ENCODE measurements around the gene ZNF414. TPM values are rescaled to one million over a fixed set of nuclear protein-coding genes. Genes with fewer than 3 reads are reported as not detected.

Gene ZNF414
- total and polyA plus RNA-seq, 2 donors from 2014 or later: 20.4 to 29.6 TPM

DNA sequence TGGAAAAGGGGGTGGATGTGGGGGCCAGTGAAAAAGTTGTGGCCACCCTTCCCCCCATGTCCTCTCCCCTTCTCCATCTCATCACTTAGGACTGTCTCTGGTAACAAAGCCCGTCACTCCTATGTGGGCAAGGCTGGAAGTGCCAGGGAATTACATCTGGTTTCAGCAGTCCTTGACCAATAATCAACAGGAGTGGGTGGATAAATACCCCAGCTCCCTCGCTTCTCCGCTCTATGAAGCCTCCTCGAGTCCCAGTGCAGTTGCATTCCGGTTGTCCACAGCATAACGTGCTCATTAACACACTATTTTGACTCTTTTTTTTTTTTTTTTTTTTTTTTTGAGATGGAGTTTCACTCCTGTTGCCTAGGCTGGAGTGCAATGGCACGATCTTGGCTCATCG, 31.8 kb upstream of the ZNF414 start:
- no peak overlapping the region for H3K4me3 ChIP-seq (ENCODE audit: low read length in 3 of 3)
- intact Hi-C loops (cut with DNase I): no loop called here
- H3K36me3 ChIP-seq (ENCODE audit: control insufficient read depth in 2 of 3, insufficient read depth in 3 of 3, low read length in 3 of 3): no peaks in the 10 kb centered on the region
- no peak overlapping the region for H3K9ac ChIP-seq (ENCODE audit: low read length in 3 of 3)
- FAIRE-seq (no peak), DNase-seq (no peak)
- TF ChIP-seq, protein P1, sequence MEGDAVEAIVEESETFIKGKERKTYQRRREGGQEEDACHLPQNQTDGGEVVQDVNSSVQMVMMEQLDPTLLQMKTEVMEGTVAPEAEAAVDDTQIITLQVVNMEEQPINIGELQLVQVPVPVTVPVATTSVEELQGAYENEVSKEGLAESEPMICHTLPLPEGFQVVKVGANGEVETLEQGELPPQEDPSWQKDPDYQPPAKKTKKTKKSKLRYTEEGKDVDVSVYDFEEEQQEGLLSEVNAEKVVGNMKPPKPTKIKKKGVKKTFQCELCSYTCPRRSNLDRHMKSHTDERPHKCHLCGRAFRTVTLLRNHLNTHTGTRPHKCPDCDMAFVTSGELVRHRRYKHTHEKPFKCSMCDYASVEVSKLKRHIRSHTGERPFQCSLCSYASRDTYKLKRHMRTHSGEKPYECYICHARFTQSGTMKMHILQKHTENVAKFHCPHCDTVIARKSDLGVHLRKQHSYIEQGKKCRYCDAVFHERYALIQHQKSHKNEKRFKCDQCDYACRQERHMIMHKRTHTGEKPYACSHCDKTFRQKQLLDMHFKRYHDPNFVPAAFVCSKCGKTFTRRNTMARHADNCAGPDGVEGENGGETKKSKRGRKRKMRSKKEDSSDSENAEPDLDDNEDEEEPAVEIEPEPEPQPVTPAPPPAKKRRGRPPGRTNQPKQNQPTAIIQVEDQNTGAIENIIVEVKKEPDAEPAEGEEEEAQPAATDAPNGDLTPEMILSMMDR (IDR thresholded peaks at IDR 0.05; ENCODE audit: borderline replicate concordance, extremely low read depth, insufficient read depth): no peak
- no peaks in the 10 kb centered on the region for H3K4me1 ChIP-seq (ENCODE audit: control insufficient read depth in 2 of 3, insufficient read depth in 2 of 3, low read depth in 1 of 3, low read length in 3 of 3)
- H3K27ac ChIP-seq (ENCODE audit: low read depth in 2 of 2, low read length in 2 of 2): no peak overlapping the region
- no peaks in the 10 kb centered on the region for H3K27me3 ChIP-seq (ENCODE audit: control insufficient read depth, insufficient read depth, low read length)
- H3K9me3 ChIP-seq (ENCODE audit: control insufficient read depth in 2 of 3, insufficient read depth in 1 of 3, low read length in 3 of 3): no peaks in the 10 kb centered on the region

DNA sequence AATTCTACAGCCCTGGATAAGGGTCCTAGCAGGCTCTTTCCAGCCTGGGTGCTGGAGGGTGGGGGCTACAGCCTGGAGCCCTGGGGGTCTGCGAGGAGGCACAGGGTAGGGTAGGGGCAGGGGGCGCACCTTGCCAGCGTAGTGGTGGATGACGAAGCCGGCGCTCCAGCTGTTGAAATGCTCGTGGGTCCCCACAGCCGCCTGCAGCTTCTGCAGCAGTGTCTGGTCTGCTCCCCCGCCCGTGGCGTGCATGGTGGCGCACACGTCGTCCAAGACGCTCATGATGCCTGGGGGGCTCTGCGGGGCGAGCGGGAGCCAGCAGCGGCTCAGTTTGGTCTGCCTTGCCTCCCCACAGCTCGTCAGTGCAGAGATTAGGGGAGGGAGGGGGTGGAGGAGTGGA, 30.2 kb upstream of the ZNF414 start:
- TF ChIP-seq, protein P1 (IDR thresholded peaks at IDR 0.05; ENCODE audit: borderline replicate concordance, extremely low read depth, insufficient read depth): no peak
- Histone ChIP-seq H3K4me3 (ENCODE audit: low read length in 3 of 3) (no peak overlapping the region), H3K27me3 (ENCODE audit: control insufficient read depth, insufficient read depth, low read length) (no peaks in the 10 kb centered on the region), H3K27ac (ENCODE audit: low read depth in 2 of 2, low read length in 2 of 2) (no peak overlapping the region), H3K4me1 (ENCODE audit: control insufficient read depth in 2 of 3, insufficient read depth in 2 of 3, low read depth in 1 of 3, low read length in 3 of 3) (no peaks in the 10 kb centered on the region), H3K36me3 (ENCODE audit: control insufficient read depth in 2 of 3, insufficient read depth in 3 of 3, low read length in 3 of 3) (no peaks in the 10 kb centered on the region), H3K9me3 (ENCODE audit: control insufficient read depth in 2 of 3, insufficient read depth in 1 of 3, low read length in 3 of 3) (no peaks in the 10 kb centered on the region), H3K9ac (ENCODE audit: low read length in 3 of 3) (no peak overlapping the region)
- DNase-seq (no peak), FAIRE-seq (no peak)
- intact Hi-C loops (cut with DNase I): no loop called here

DNA sequence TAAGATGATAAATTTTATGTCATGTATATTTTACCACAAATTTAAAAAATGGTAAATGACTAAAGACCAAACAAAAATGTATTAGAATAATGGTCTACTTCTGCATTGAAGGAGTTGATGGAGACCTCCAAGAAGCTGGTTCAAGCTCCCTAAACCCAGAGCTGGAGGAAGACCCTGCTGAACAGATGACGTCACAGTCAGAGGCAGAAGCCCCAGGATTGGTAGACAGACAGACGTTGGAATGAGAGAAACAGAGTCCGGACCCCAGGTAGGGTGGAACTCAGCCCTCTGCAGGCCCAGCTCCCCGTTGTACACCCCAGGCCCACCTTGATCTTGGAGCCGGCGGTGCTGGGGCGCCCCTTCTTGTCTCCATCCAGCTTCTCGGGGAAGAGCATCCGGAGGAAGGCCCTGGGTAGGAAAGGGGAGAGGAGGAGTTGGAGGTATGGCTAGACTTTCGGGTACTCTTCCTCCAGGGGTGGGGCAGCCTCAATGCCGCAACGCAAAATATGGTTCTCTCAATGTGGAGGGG, 25.7 kb upstream of the ZNF414 start:
- intact Hi-C loops (cut with DNase I): no loop called here
- DNase-seq (no peak), FAIRE-seq (no peak)
- Histone ChIP-seq H3K4me3 (ENCODE audit: low read length in 3 of 3) (no peak overlapping the region), H3K36me3 (ENCODE audit: control insufficient read depth in 2 of 3, insufficient read depth in 3 of 3, low read length in 3 of 3) (no peaks in the 10 kb centered on the region), H3K27me3 (ENCODE audit: control insufficient read depth, insufficient read depth, low read length) (no peaks in the 10 kb centered on the region), H3K9ac (ENCODE audit: low read length in 3 of 3) (no peak overlapping the region), H3K9me3 (ENCODE audit: control insufficient read depth in 2 of 3, insufficient read depth in 1 of 3, low read length in 3 of 3) (no peaks in the 10 kb centered on the region), H3K4me1 (ENCODE audit: control insufficient read depth in 2 of 3, insufficient read depth in 2 of 3, low read depth in 1 of 3, low read length in 3 of 3) (no peaks in the 10 kb centered on the region), H3K27ac (ENCODE audit: low read depth in 2 of 2, low read length in 2 of 2) (no peak overlapping the region)
- TF ChIP-seq, protein P1 (IDR thresholded peaks at IDR 0.05; ENCODE audit: borderline replicate concordance, extremely low read depth, insufficient read depth): no peak

DNA sequence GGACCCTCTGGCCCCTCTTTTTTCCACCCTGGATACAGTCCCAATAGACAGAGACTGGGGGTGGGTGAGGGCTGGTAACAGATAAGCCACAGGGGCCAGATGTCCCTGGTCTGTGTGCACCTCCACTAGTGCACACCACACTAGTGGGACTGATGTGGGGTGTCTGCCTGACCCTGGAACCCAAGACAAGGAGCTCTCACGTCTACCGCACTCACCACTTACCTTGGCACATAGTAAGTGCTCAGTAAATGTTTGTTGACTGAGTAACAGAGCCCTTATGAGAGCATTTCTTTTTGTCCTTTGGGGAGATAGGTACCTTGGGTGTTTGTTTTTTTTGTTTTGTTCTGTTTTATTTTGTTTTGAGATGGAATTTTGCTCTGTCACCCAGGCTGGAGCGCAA, 23.1 kb upstream of the ZNF414 start:
- H3K9me3 ChIP-seq (ENCODE audit: control insufficient read depth in 2 of 3, insufficient read depth in 1 of 3, low read length in 3 of 3): no peaks in the 10 kb centered on the region
- DNase-seq (no peak), FAIRE-seq (no peak)
- H3K4me1 ChIP-seq (ENCODE audit: control insufficient read depth in 2 of 3, insufficient read depth in 2 of 3, low read depth in 1 of 3, low read length in 3 of 3): no peaks in the 10 kb centered on the region
- no peak overlapping the region for H3K4me3 ChIP-seq (ENCODE audit: low read length in 3 of 3)
- TF ChIP-seq, protein P1 (IDR thresholded peaks at IDR 0.05; ENCODE audit: borderline replicate concordance, extremely low read depth, insufficient read depth): no peak
- H3K27me3 ChIP-seq (ENCODE audit: control insufficient read depth, insufficient read depth, low read length): no peaks in the 10 kb centered on the region
- H3K9ac ChIP-seq (ENCODE audit: low read length in 3 of 3): no peak overlapping the region
- intact Hi-C loops (cut with DNase I): no loop called here
- no peaks in the 10 kb centered on the region for H3K36me3 ChIP-seq (ENCODE audit: control insufficient read depth in 2 of 3, insufficient read depth in 3 of 3, low read length in 3 of 3)
- H3K27ac ChIP-seq (ENCODE audit: low read depth in 2 of 2, low read length in 2 of 2): no peak overlapping the region
